GM21717 (cell line): ENCODE data around the gene DMAP1.

Source experiments
- ATAC-seq: cut with Tn5 transposase; IDR thresholded peaks from one replicate; pipeline ENCODE4 v1.9.1; 2021; ENCODE audit warnings: mild to moderate bottlenecking, moderate library complexity; ENCODE audit not compliant: unreplicated experiment

DMAP1 gene

DNA sequence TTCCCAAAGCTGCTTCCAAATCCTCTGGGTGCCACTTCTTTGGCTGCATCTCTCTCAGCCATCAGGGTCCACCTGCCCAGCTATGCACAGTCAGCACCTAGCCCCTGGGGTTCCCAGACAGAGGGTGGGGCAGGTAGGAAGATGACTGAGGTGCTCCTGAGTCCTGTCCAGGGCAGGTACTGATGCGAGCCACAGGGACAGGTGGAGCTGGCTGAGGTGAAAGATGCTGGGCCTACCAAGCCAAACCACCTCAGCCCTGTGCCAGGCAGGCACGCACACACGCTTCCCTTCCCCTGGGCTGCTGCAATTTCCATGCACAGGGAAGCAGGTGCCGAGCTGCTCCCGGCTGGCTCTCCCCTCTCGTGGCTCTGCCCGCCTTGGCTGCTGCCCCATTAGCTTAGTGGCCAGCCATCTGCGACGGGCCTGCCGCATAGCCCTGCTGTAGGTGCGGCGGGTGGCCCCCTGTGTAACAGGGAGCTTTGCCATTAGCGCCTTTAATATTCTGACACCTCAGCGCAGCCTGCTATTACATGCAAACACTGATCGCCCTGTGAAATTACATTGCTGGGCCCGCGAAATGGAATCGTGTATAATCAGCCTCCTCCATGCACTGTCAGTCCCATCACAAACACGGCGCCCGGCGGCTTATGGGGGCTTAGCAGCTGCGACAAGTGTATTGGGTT lies 38.9 kb downstream of the DMAP1 start:
- no peak for ATAC-seq

DNA sequence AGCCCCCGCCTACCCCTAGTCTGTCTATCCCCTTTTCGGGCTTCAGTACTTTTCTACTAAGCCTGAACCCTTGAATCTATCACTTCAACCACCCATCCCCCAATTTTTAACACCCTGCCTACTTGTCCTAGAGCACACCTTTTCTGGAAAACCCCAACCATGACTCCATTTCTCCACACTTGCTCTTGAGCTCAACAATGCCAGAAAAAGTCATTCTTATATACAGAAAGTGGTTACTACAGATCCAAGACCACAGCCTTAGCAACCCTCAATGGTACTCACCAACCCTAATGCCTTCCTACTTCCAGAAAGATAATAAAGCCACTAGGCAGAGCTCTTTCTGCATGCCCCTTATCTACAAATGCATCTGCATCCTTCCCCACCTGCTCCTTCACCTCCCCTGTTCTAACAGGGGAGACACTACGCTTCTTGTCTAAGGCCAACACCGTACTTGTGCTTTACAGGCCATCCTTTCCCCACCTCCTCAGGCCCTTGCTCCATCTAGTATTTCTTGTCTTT lies 41.2 kb downstream of the DMAP1 start:
- no peak for ATAC-seq

DNA sequence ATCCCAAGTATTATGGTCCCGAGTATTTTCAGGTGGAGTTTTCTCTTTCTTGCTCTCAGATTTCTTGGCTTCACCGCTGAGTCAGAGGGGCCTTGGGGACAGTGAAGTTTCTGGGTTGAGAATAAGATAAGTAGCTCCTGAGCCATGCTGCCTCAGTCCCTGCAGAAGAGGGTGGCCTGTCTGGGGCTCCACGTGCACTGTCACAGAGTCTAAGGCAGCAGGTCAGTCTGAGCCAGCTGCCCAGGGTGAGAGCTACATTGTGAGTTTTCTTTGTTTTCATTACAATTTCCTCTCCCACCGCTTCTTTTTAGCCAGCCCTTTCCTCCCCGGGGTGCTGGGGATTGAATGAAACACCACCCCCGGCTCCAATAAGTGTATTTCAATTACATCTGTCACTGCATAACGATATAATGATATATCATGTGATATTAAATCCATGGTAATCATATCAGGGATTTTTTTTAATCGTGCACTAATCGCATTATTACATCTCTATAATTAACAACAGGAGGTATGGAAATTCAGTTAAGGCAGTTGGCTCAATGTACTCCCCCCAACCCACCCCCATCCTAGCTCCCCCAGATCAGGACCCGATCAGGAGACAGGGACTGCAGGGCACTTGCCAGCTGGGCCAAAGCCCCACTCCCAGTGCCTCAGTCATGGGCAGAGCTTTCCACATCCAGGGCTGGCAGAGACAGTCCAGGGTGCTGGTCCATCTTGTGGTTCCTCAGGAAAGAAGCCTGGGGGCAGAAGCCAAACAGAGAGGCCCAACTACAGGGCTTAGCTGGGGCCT lies 43.7 kb downstream of the DMAP1 start:
- no peak for ATAC-seq

DNA sequence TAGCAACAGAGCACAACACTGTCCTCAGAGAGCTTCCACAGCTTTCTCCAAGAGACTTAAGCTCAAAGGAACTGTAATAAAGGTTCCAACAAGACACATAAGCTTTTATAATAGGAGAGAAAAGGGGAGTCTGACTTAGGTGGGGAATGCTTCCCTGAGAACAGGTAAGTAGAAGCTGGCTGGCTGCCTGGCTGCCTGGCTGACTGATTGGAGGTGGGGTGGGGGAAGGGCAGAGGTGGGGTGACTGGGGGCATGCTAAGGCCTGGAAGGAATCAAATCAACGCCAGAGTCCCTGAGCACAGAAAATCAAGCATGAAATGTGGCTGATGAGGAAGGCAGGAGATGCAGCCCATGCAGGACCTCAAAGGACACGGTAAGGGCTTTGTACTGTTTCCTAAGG lies 45.8 kb downstream of the DMAP1 start:
- no peak for ATAC-seq

DNA sequence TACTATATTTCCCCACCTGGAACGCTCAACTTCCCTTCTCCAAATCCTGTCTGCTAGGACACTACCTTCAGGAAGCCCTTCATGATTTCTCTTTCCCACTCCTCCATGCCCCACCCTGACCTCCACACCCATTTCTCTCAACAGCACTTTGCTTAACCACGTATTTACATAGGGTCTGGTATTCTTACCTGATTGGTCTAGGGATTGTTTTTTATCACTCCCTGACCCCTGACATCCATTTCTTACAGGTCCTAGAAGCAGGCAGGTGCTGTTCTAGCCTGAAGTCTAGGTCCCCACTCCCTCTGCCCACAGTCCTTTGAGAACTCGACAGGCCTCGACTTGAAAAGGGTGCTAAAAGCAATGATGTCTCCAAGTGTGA lies 47.5 kb downstream of the DMAP1 start:
- ATAC-seq: no peak

DNA sequence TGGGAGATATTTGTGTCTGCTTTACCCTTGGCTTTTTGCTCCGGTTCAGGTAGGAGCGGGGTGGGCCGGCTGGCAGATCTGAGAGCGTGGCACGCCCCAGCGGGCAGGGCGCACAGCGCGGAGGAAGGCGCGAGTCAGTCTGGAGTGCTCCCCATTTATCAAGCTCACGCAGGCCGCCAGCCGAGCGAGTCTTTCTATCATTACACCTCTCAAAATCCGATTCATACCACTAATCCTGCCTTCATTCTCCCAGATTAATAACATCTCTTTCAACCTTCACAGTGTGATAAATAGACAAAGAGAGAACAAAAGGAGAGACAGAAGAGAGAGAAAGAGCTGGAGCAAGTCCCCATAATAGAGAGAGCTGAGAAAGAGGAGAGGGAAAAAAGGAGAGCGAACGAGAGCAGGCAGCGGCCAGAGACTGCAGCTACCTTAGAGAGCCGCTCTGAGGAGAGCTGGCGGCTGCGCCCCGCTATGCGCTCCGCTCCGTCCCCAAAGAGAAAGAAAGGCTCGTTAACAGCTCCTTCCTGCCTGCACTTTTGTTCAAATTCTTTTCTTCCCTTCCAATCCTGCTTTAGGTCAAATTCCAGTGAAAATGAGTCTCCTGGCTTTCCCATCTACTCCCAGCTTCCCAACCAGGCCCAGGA lies 48.0 kb downstream of the DMAP1 start:
- ATAC-seq: no peak

DNA sequence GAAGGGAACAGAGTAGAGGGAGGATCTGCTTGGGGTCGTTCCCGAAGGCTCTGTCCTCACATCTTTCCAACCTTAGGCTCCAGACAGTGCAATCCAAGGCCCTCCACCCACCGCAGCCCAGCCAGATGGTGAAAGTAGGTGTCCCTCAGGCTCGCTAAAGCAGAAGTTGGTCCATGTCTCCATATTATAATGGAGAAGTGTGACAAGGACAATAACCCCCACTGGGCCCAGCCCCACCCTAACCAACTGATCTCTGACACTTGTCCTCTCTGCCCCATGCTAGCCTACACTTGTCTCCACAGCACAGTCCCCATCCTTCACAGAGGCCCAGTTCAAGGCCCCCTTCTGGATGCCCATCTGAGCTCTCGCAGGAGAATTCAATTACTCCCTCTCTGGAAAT lies 48.7 kb downstream of the DMAP1 start:
- no peak for ATAC-seq

DNA sequence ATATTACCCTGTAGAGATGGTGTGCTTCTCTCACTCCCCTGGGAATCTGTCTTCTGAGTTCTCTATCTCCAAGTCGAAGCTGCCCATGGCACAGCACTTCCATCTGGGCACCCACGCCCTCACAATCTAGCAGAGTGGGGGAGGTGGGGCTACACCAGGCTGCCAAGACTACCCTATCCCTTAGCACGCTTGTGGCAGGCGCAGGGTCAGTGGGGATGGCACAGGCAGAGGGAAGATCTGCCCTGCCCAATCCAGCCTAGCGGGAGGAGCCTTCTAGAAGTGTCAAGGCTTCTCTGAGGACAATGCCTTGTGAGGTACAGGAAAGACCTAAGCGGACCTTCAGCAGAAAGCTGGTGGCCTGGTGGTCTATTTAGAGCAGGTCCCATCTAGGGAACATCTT lies 49.1 kb downstream of the DMAP1 start:
- ATAC-seq: no peak

DNA sequence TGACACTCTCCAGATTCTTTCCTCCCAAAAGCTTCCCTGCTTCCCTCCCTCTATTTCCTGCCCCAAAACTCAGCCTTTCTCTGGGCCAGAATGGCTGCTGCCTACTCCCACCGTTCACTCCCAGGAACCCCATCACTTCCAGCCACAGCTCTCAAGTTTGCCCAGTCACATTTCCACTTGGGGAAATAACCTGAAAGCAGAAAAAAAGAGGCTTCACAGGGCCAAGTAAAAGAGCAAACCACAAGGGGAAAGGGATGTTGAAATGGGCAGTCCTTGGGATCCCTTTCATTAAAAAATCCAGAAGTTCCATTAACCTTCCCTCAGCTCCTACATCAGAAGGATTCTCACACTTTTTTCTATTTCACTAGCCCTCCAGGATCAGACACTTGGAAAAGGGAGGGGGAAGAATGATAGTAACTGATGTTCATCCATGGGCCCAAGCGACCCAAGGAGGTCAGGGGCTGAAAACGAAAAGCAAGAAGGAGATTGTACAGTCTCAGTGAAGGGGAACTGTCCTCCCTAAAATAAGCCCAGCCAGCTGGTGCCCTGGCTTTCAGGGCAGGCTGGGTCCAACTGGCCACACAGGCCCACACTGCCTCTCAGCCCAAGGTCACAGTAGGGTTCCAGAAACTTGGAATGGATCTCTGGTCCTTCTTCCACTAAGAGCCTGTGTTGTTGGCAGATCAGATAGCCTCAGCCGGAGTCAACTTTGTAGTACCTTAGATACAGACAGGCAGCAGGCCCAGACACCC lies 49.7 kb downstream of the DMAP1 start:
- ATAC-seq: no peak

DNA sequence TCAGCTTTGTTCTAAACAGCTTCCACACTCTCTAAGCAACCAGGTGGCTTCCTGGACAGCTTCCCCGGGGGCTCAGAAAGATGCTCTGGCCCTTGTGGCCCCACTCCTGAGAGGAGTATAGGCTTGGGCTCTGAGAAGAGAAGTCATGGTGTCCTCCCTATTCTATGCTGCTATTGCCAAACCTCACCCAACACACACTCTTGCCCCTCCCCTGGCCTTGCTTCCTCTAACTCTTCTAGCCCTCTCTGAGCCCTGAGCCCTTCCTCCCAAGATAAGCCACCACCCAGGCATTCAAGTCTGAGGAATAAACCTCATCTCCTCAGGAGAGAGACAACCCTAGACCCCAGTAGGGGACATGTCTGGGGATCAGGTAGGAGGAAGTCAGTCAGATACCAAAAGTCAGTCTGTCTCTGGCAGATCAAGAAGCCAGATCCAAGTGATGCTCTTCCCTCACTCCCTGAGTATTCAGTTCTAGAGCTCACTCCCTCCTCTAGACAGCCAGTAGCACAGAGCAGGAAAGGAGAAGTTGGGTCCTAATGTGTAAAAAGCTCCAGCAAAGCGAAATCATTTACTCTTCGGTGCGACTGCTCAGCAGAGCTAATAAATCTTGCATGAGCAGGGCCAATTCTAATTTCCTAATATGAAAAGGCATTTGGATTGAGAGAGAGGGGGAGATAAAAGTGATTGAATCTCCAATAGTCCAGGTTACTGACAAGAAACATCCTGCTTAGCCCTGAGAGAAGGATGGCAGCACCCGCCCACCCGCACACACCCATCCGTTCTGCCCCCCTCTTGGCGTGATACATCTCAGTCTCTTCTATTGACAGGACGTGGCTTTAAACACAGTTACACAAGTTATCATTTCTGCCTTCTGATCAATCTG lies 50.5 kb downstream of the DMAP1 start:
- no peak for ATAC-seq

DNA sequence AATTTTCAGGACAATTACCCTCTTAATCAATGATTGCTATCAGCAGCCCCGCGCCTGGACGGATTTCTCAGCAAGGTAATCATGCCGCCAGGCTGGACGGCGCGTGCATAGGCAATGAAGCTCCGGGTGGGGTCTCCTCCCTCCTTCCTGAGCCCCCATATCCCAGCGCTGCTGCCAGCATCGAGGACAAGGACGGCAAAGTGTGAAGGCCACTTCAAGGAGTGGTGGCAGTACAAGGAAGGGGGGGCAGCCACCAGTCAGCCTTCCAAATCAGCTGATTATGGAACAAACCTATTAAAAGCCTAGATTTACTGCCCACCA lies 51.1 kb downstream of the DMAP1 start:
- ATAC-seq: no peak

DNA sequence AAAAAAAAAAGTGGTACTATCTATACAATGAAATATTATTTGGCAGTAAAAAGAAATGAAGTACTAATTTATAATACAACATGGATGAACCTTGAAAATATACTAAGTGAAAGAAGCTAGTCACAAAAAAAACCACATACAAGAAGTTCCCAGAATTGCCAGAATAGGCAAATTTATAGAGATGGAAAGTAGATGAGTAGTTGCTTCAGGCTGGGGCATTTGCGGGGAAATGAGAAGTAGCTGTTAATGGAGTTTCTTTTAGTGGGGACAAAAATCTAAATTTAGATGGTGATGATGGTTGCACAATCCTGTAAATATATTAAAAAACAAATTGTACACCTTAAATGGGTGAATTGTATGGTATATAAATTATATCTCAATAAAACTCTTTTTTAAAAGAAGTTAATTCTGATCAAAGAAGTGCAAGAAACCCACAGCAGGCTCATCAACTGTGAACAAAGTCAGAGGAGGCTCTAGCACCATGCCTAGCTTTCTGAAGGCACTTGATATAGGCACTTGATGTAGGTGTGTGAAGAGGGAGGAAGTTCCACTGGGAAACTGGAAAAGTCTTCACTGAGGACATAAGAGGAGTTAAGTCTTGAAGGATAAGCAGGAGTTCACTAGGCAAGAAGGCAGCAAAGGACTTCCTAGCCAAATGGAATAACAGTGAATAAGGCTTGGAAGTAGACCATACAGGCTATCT lies 52.5 kb downstream of the DMAP1 start:
- no peak for ATAC-seq

DNA sequence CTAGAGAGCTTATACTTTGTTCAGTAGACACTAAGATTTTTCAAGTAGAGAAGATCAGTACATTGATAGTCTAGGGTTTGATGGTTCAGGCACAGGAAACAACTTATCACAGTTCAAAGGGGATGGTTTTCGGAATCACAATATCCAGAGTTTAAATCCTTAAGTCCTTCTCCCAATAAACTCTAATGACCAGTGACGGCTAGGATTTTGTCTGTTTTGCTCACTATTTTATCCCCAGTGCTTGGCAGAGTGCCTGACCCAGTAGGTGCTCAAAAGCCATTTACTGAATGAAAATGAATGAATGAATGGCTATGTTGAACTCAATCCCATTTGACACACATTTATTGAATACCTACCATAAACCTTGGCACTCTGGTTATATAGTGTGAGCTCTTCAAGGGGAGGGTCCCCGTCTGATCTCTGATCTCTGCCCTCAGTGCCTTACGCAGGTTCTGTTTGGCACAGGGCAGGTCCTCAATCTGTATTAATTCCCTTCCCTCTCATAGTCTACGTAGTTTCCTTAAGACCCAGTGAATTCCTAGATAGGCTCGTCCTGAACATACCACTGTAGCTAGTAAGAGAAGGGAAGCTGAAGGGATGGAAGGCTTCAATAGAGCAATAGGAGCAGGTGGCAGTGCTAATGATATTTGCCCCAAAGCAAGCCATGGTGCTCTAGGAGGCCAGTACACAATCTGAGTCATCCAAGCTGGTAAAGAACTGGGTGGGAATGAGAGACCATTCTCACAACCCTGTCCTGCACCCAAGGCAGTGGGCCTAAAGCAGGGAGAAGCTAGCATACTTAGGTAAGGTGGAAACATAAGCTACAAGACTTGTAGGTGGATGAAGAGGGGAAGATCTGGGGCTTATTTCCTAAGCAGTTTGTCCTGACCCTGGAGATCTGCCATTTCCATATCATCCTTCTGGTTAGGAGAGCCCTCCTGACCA lies 53.4 kb downstream of the DMAP1 start:
- no peak for ATAC-seq

DNA sequence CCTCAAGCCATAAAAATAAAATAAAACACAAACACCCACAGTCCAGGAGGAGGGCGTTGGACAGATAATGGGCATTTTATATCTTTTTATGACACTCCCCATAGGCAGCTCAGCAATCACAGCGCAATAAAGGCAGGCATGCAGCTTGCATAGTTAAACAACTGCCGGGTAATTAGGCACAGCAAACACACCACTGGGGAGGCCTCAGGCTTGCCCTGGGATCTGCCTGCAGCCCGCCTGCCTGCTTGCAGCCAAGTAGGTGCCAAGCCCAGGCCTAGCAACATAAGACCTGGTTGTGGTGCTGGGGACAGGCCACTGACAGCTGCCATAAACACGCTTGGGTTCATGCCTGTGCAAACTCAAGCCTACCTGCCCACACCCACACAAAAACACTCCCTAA lies 54.2 kb downstream of the DMAP1 start:
- no peak for ATAC-seq

DNA sequence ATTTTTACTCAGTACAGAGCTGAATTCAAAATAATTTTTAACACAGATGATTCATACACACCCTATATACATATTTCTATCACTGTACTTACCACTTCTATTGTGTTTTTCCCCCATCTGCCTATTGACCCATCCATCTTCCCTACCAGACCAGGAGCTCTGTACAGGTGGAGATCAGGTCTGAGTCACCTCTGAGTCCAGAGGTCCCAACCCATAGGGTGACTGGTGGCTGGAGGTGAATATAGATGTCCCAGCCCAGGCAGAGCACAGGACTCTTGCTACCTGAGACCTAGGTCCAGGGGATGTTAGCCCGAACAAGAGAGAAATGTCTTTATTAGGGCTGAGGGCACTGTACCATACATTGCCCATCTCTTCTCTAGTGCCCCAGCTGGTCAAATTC lies 54.8 kb downstream of the DMAP1 start:
- ATAC-seq: no peak
